ENCODE results near the gene SLC50A1. TPM values are rescaled to one million over a fixed set of nuclear protein-coding genes. Genes with fewer than 3 reads are reported as not detected.

The SLC50A1 gene
- total RNA-seq, 1 donor from 2014 or later = 77.3 TPM

GRCh38 chr1:155137154-155137949 lies 1.7 kb downstream of the SLC50A1 start:
- peak overlapping the region; percentile 96 for H3K4me3 Mint-ChIP-seq
- intact Hi-C loops (cut with micrococcal nuclease) = loop anchor here (2.0 kb wide), 2 partner anchors 13 to 53 kb away; no protein-coding TSS in a partner anchor
- ATAC-seq (ENCODE audit: low read depth) (no peak), DNase-seq (no peak)
- peak overlapping the region; percentile 99 for H3K27ac Mint-ChIP-seq
- H3K4me1 Mint-ChIP-seq = peaks cover 47% of the 10 kb centered on the region
- TF ChIP-seq CTCF (IDR thresholded peaks at IDR 0.05) = no peak
- ChIA-PET POLR2A (interaction anchor here (1.1 to 5.4 kb wide), 5 partner anchors 11 to 591 kb away, joined by 3 to 92 read pairs (median 63); partner anchors contain the start of genes KRTCAP2 and TRIM46), CTCF (interaction anchor here (1.7 to 4.5 kb wide), 2 partner anchors 30 to 35 kb away, joined by 5 to 40 read pairs; partner anchors contain the start of gene KRTCAP2)
- H3K27me3 Mint-ChIP-seq = no peaks in the 10 kb centered on the region
- peaks cover 38% of the 10 kb centered on the region for H3K36me3 Mint-ChIP-seq (ENCODE audit: low read depth)
- no peaks in the 10 kb centered on the region for H3K9me3 Mint-ChIP-seq

- no peaks in the 10 kb centered on the region for H3K27me3 Mint-ChIP-seq
- intact Hi-C loops (cut with micrococcal nuclease) = loop anchor here (1.0 kb wide), 3 partner anchors 27 to 55 kb away; partner anchors contain the start of genes KRTCAP2 and TRIM46
- CTCF ChIA-PET = interaction anchor here (0.7 to 1.5 kb wide), 2 partner anchors 28 to 49 kb away, joined by 4 read pairs; no protein-coding TSS in a partner anchor
- POLR2A ChIA-PET = interaction anchor here (0.7 to 1.6 kb wide), 5 partner anchors 9 to 88 kb away, joined by 3 to 9 read pairs (median 6); partner anchors contain the start of gene KRTCAP2
- H3K9me3 Mint-ChIP-seq = no peaks in the 10 kb centered on the region
- ATAC-seq (ENCODE audit: low read depth) (peak; percentile 61), DNase-seq (peak; percentile 84)
- H3K36me3 Mint-ChIP-seq (ENCODE audit: low read depth) = peaks cover 38% of the 10 kb centered on the region
- H3K27ac Mint-ChIP-seq = peak within 1 kb of the TSS; percentile 97
- H3K4me3 Mint-ChIP-seq = peak within 1 kb of the TSS; percentile 96
- peaks cover 42% of the 10 kb centered on the region for H3K4me1 Mint-ChIP-seq
- no peak for TF ChIP-seq CTCF (IDR thresholded peaks at IDR 0.05)
Measured at GRCh38 chr1:155139895-155140629, 4.4 kb downstream of the SLC50A1 start, which contains the start of gene DPM3. DPM3 (minus strand) TSS chr1:155140531; CDS start chr1:155140240, 291 bp downstream.

- Mint-ChIP-seq H3K4me1 (peaks cover 37% of the 10 kb centered on the region), H3K9me3 (no peaks in the 10 kb centered on the region), H3K27ac (peak overlapping the region; percentile 97), H3K27me3 (no peaks in the 10 kb centered on the region), H3K4me3 (peak overlapping the region; percentile 96), H3K36me3 (ENCODE audit: low read depth) (peaks cover 33% of the 10 kb centered on the region)
- ATAC-seq (ENCODE audit: low read depth) (no peak), DNase-seq (no peak)
- CTCF ChIA-PET = interaction anchor here (0.7 to 1.5 kb wide), 2 partner anchors 27 to 49 kb away, joined by 4 read pairs; no protein-coding TSS in a partner anchor
- TF ChIP-seq CTCF (IDR thresholded peaks at IDR 0.05) = no peak
- intact Hi-C loops (cut with micrococcal nuclease) = loop anchor here (1.0 kb wide), 3 partner anchors 27 to 55 kb away; partner anchors contain the start of genes KRTCAP2 and TRIM46
- POLR2A ChIA-PET = interaction anchor here (0.6 to 1.6 kb wide), 5 partner anchors 9 to 106 kb away, joined by 3 to 8 read pairs (median 5); partner anchors contain the start of gene KRTCAP2
Measured at GRCh38 chr1:155140630-155140953, 4.9 kb downstream of the SLC50A1 start.

GRCh38 chr1:155141749-155142148 lies 6.1 kb downstream of the SLC50A1 start:
- TF ChIP-seq CTCF (IDR thresholded peaks at IDR 0.05) = no peak
- ChIA-PET CTCF (no interaction called here), POLR2A (no interaction called here)
- Mint-ChIP-seq H3K4me1 (peaks cover 35% of the 10 kb centered on the region), H3K27ac (no peak overlapping the region), H3K27me3 (no peaks in the 10 kb centered on the region), H3K9me3 (no peaks in the 10 kb centered on the region), H3K36me3 (ENCODE audit: low read depth) (peaks cover 25% of the 10 kb centered on the region), H3K4me3 (no peak overlapping the region)
- intact Hi-C loops (cut with micrococcal nuclease) = no loop called here
- DNase-seq = no peak
- ATAC-seq (ENCODE audit: low read depth) = no peak

All from activated B cell treated with CpG ODN at 0.5 μM for 24 hours (primary cell).